IMR-90 (cell line): Measurements from ENCODE around the gene MRGPRX1. TPM values are rescaled to one million over a fixed set of nuclear protein-coding genes. Genes with fewer than 3 reads are reported as not detected.

Experiments
- polyA plus RNA-seq, 3 experiments: library from polyadenylated mRNA; depleted of rRNA; stranded (reverse); fragments of >200 nt; gene quantifications; 2 replicates each; pipeline ENCODE4 v1.2.3, GENCODE V29; 2012; ENCODE audit warnings: low replicate concordance in 1 of 3
- total RNA-seq: library from RNA; depleted of rRNA; stranded (reverse); fragments of >200 nt; gene quantifications from 2 replicates; pipeline ENCODE4 v1.2.3, GENCODE V29; 2012; rRNA removed

The MRGPRX1 gene
- total and polyA plus RNA-seq, 2 of the 4 experiments (the other 2 are of a cell fraction) = not detected

Other genes starting within 250 kb of the MRGPRX1 start
- gene TMEM86A, start 240.6 kb downstream of the MRGPRX1 start, total RNA-seq = 0.28 and 0.36 TPM in 2 replicates
- 0.30 and 0.31 TPM in 2 replicates for gene TMEM86A, start 240.6 kb downstream of the MRGPRX1 start, polyA plus RNA-seq (2012; rRNA removed)
- gene IGSF22, start 213.2 kb downstream of the MRGPRX1 start, total RNA-seq = not detected in 2 replicates
- gene IGSF22, start 213.2 kb downstream of the MRGPRX1 start, polyA plus RNA-seq (2012; rRNA removed) = not detected in 2 replicates
- not detected in 2 replicates for gene PTPN5, start 147.6 kb downstream of the MRGPRX1 start, total RNA-seq
- gene PTPN5, start 147.6 kb downstream of the MRGPRX1 start, polyA plus RNA-seq (2012; rRNA removed) = not detected in 2 replicates
- gene MRGPRX2, start 121.3 kb upstream of the MRGPRX1 start, total RNA-seq = not detected in 2 replicates
- gene MRGPRX2, start 121.3 kb upstream of the MRGPRX1 start, polyA plus RNA-seq (2012; rRNA removed) = not detected in 2 replicates
- gene ZDHHC13, start 177.8 kb upstream of the MRGPRX1 start, total RNA-seq = 15.1 and 20.0 TPM in 2 replicates
- 6.3 and 7.2 TPM in 2 replicates for gene ZDHHC13, start 177.8 kb upstream of the MRGPRX1 start, polyA plus RNA-seq (2012; rRNA removed)